ENCODE results near the gene UBAC1. TPM values are rescaled to one million over a fixed set of nuclear protein-coding genes. Genes with fewer than 3 reads are reported as not detected.

The UBAC1 gene
- polyA plus RNA-seq, 1 of the 3 experiments (the other 2 are of a cell fraction): 67.7 TPM

DNA sequence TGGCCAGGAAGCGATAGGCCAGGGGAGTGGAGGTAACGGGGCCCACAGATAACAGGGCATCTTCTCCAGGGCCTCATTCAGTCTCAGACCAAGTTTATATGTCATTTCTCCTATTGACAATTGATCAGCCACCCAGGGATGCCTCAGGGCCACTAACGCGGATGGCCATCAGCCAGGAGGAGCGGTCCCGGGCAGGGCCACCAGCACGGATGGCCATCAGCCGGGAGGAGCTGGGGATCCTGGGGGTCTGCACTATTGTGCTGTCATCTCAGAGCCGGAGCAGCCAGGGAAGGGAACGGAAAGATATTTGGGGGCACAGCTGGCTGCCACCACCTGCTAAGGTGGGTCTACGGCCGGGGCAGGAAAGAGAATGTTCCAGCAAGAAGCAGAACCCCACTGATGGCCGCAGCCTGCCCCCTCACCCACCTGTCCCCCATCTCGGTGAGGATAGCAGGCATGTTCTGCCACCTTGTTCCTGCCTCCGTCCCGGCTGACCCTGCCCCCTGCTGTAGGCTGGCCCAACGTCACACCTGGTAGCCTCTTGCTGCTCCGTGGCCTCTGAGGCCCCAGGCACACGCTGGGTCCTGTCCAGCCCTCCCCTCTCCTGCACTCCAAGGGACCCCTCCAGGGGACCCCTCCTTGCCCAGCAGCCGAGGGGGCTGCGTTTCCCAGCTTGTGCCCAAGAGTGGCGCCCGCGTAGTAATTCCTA, 21.5 kb upstream of the UBAC1 start:
- Histone ChIP-seq H3K4me1 (ENCODE audit: control insufficient read depth in 1 of 2, insufficient read depth in 2 of 2, low read depth in 1 of 2, low read length in 1 of 2) (peaks cover 5 to 40% of the 10 kb centered on the region in 2 experiments; a peak in 2 of 4 replicates), H3K4me3 (ENCODE audit: low read depth in 2 of 2, low read length in 1 of 2) (no peak overlapping the region), H3K27ac (ENCODE audit: low read depth in 2 of 2, low read length in 1 of 2) (no peak overlapping the region), H3K9ac (no peak overlapping the region), H4K20me1 (ENCODE audit: insufficient read depth) (no peaks in the 10 kb centered on the region), H3K9me3 (no peaks in the 10 kb centered on the region), H3K9me2 (no peaks in the 10 kb centered on the region), H2AFZ (ENCODE audit: low read depth) (no peak overlapping the region), H3F3A (replicated peaks; ENCODE audit: insufficient read depth) (no peaks in the 10 kb centered on the region), H3K4me2 (no peak overlapping the region), H3K79me2 (ENCODE audit: insufficient read depth) (no peaks in the 10 kb centered on the region), H3K27me3 (ENCODE audit: insufficient read depth) (peaks cover 9% of the 10 kb centered on the region; the same call in 1 of the 2 replicates), H3K36me3 (replicated peaks in 1 of 2; ENCODE audit: control insufficient read depth in 1 of 2, insufficient read depth in 2 of 2, low read length in 1 of 2) (no peaks in the 10 kb centered on the region)
- ChIA-PET POLR2A (no interaction called here), CTCF (interaction anchor here (1.0 to 2.8 kb wide), 5 partner anchors 12 to 146 kb away, joined by 3 to 19 read pairs (median 3); no protein-coding TSS in a partner anchor)
- 83% methylated on average over 20 of the region's 24 CpGs for whole genome bisulfite sequencing (ENCODE audit: low lambda C conversion rate)
- TF ChIP-seq TCF12 (IDR thresholded peaks at IDR 0.05) (no peak), YY1 (IDR thresholded peaks at IDR 0.05; ENCODE audit: low read depth) (no peak), TAF1 (IDR thresholded peaks at IDR 0.05; ENCODE audit: borderline replicate concordance, low read depth, low read length) (no peak), GABPA (IDR thresholded peaks at IDR 0.05; ENCODE audit: low read depth) (no peak), ZBTB33 (IDR thresholded peaks at IDR 0.05; ENCODE audit: borderline replicate concordance, low read depth) (no peak), NFIC (IDR thresholded peaks at IDR 0.05; ENCODE audit: borderline replicate concordance) (no peak), EZH2phosphoT487 (IDR thresholded peaks at IDR 0.05; ENCODE audit: borderline replicate concordance, low read depth) (no peak)
- TF ChIP-seq, protein P1, sequence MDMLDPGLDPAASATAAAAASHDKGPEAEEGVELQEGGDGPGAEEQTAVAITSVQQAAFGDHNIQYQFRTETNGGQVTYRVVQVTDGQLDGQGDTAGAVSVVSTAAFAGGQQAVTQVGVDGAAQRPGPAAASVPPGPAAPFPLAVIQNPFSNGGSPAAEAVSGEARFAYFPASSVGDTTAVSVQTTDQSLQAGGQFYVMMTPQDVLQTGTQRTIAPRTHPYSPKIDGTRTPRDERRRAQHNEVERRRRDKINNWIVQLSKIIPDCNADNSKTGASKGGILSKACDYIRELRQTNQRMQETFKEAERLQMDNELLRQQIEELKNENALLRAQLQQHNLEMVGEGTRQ (IDR thresholded peaks at IDR 0.05; ENCODE audit: borderline replicate concordance, low read depth, low read length): no peak
- no peak for DNase-seq

DNA sequence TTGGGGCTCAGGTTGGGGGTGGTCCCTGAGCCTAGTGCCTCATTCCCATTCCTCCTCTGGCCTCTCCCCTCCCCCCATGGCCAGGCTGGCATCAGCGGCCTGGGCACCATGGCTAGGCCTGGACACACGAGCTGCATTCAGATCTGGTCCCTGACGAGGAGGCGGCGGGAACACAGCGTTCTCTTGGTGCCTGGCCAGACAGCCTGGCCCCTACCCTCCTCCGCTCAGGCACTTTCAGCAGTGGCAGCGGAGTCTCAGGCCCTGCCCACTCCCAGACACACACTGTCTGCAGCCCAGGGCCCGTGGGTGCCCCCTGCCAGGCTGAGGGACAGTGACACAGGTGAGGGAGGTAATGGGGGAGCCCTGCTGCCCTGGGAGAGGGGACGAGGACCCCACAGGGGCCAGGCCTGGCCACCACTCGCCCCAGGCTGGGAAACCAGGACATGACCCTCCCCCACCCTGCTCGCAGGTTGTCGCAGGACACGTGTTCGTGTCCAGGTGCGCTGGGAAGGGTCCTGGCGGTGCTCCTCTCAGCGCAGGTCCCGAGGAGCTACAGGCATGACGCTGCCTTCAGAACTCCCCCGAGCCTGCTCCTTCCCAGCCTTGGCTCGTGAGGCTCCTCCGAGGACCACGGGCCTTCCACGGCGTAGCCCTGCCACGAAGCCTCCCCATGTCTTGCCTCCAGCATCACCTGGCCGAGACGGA, 19.9 kb upstream of the UBAC1 start:
- H3K27me3 ChIP-seq (ENCODE audit: insufficient read depth): peaks cover 9% of the 10 kb centered on the region; the same call in 1 of the 2 replicates
- ChIA-PET CTCF (interaction anchor here (1.0 to 3.5 kb wide), 2 partner anchors 11 to 14 kb away, joined by 4 to 20 read pairs; no protein-coding TSS in a partner anchor), POLR2A (no interaction called here)
- 97% methylated on average over 5 of the region's 29 CpGs for WGBS (ENCODE audit: low lambda C conversion rate)
- no peaks in the 10 kb centered on the region for H3K36me3 ChIP-seq (replicated peaks in 1 of 2; ENCODE audit: control insufficient read depth in 1 of 2, insufficient read depth in 2 of 2, low read length in 1 of 2)
- no peak overlapping the region for H2AFZ ChIP-seq (ENCODE audit: low read depth)
- H4K20me1 ChIP-seq (ENCODE audit: insufficient read depth): no peaks in the 10 kb centered on the region
- DNase-seq: no peak
- no peak for TF ChIP-seq MEF2A (IDR thresholded peaks at IDR 0.05; ENCODE audit: borderline replicate concordance, low read depth)
- TF ChIP-seq MAX (IDR thresholded peaks at IDR 0.05; ENCODE audit: low read depth): no peak
- TF ChIP-seq EP300 (IDR thresholded peaks at IDR 0.05; ENCODE audit: borderline replicate concordance in 1 of 2, low read depth in 1 of 2, low read length in 1 of 2): no peak
- TF ChIP-seq FOXM1 (IDR thresholded peaks at IDR 0.05; ENCODE audit: low read depth): no peak
- no peak for TF ChIP-seq GABPA (IDR thresholded peaks at IDR 0.05; ENCODE audit: low read depth)
- TF ChIP-seq NFIC (IDR thresholded peaks at IDR 0.05; ENCODE audit: borderline replicate concordance): no peak
- TF ChIP-seq, protein P1 (IDR thresholded peaks at IDR 0.05; ENCODE audit: borderline replicate concordance, low read depth, low read length): no peak
- TF ChIP-seq JUND (IDR thresholded peaks at IDR 0.05): no peak
- TF ChIP-seq GATA2 (CRISPR knock-in tag; IDR thresholded peaks at IDR 0.05): no peak
- TF ChIP-seq ZBTB33 (IDR thresholded peaks at IDR 0.05; ENCODE audit: borderline replicate concordance, low read depth): no peak
- TF ChIP-seq RFX5 (IDR thresholded peaks at IDR 0.05; ENCODE audit: low read length): no peak
- no peak for TF ChIP-seq SMC3 (IDR thresholded peaks at IDR 0.05; ENCODE audit: low read depth, low read length)
- no peak for TF ChIP-seq SIN3A (IDR thresholded peaks at IDR 0.05; ENCODE audit: borderline replicate concordance, low read depth, low read length)
- H3K9me2 ChIP-seq: no peaks in the 10 kb centered on the region
- no peaks in the 10 kb centered on the region for H3F3A ChIP-seq (replicated peaks; ENCODE audit: insufficient read depth)
- H3K4me1 ChIP-seq (ENCODE audit: control insufficient read depth in 1 of 2, insufficient read depth in 2 of 2, low read depth in 1 of 2, low read length in 1 of 2): peaks cover 5 to 45% of the 10 kb centered on the region in 2 experiments; a peak in 2 of 4 replicates
- no peak overlapping the region for H3K9ac ChIP-seq
- no peaks in the 10 kb centered on the region for H3K79me2 ChIP-seq (ENCODE audit: insufficient read depth)
- H3K9me3 ChIP-seq: no peaks in the 10 kb centered on the region
- no peak overlapping the region for H3K27ac ChIP-seq (ENCODE audit: low read depth in 2 of 2, low read length in 1 of 2)
- no peak overlapping the region for H3K4me2 ChIP-seq
- H3K4me3 ChIP-seq (ENCODE audit: low read depth in 2 of 2, low read length in 1 of 2): no peak overlapping the region

Measured in SK-N-SH (cell line).